ENCODE data around the gene AASS.

Gene AASS

GRCh38 chr7:122035876-122036275 is 108.2 kb downstream of the AASS start:
- no peak for DNase-seq

GRCh38 chr7:122033641-122034040 is 110.4 kb downstream of the AASS start:
- DNase-seq = no peak

GRCh38 chr7:122027058-122027457 is 117.0 kb downstream of the AASS start:
- no peak for DNase-seq
